Hematopoietic multipotent progenitor cell treated with erythropoietin and hydrocortisone succinate and interleukin-3 and kit ligand, for 17 days (in vitro differentiated cells): ENCODE measurements around the gene SPDYE3.
"Not testable (repeated sequence)": the region's sequence is repeated elsewhere in the genome, so short reads cannot be mapped to it uniquely, and the experiment has no call there.

Experiments
- DNase-seq: peaks from one replicate; pipeline ENCODE4 v3.0.0-alpha.2; 2015; ENCODE audit warnings: low spot score

Gene SPDYE3, protein sequence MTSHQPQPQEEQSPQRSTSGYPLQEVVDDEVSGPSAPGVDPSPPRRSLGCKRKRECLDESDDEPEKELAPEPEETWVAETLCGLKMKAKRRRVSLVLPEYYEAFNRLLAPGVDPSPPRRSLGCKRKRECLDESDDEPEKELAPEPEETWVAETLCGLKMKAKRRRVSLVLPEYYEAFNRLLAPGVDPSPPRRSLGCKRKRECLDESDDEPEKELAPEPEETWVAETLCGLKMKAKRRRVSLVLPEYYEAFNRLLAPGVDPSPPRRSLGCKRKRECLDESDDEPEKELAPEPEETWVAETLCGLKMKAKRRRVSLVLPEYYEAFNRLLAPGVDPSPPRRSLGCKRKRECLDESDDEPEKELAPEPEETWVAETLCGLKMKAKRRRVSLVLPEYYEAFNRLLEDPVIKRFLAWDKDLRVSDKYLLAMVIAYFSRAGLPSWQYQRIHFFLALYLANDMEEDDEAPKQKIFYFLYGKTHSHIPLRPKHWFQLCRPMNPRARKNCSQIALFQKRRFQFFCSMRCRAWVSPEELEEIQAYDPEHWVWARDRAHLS

DNA sequence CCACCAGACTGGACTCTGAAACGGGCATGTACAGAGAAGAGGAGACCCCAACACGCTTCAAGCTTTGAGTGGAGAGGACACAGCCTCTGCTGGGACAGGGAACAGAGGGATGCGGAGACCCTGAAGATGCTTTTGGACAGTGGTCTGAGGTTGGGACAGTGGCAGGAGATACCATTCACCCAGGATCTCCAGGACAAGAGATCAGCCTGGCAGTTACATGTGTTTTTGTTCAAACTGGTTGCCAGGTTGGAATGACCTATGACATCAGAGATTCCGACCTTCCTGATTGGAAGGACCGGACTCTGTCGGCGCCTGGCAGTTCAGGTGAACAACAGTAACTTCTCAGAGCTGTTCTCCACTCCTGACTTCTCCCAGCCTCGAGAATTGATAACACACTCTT, at the start of gene SPDYE3:
Gene SPDYE3, plus strand, starts transcription at position 301 of the 400 bp plus-strand sequence. CDS start 184 bp downstream, outside the sequence.
- not testable (repeated sequence) for DNase-seq

DNA sequence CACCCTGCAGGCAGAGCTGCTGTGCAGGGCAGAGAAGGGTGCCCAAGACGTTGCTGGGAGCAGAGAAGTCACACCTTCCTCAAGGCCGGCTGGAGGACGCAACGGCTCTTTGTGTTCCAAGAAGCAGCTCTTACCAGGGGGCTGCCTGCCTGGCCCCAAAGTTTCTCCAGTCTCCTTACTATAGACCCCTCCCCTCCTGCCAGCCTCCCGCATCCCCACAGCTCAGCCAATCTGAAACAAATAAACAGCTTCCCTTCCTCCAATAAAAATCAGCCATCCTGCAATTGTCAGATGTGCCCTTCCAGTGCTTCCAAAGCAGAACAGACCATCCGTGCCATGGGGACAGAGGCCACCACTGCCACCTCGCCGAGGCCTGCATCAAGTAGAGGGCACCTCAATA, 47.5 kb upstream of the SPDYE3 start:
- DNase-seq, result not testable (repeated sequence)

DNA sequence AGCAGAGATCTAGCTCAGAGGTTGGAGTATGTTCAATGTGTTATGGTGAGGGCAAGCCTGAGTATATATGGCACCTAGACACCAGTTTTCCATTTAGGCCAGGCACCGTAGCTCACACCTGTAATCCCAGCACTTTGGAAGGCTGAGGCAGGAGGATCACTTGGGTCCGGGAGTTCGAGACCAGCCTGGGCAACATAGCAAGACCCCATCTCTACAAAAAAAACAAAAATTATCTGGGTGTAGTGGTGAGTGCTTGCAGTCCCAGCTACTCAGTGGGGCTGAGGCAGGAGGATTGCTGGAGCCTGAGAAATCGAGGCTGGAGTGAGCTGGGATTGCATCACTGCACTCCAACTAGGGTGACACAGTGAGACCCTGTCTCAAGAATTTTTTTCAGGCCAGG, 44.6 kb upstream of the SPDYE3 start:
- DNase-seq, result not testable (repeated sequence)

DNA sequence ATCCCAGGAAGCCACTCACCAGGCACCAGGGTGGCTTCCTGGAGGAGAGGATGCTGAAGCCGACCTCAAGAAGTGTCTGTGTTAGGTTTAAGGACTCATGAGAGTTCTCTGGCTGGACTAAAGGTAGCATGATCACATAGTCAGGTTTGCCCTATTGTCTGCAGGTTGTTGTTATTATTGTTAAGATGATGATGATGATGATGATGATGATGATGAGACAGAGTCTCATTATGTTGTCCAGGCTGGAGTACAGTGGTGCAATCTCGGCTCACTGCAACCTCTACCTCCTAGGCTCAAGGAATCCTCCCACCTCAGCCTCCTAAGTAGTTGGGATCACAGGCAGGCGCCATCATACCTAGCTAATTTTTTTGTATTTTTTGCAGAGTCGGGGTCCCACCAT, 43.3 kb upstream of the SPDYE3 start:
- DNase-seq, result not testable (repeated sequence)

DNA sequence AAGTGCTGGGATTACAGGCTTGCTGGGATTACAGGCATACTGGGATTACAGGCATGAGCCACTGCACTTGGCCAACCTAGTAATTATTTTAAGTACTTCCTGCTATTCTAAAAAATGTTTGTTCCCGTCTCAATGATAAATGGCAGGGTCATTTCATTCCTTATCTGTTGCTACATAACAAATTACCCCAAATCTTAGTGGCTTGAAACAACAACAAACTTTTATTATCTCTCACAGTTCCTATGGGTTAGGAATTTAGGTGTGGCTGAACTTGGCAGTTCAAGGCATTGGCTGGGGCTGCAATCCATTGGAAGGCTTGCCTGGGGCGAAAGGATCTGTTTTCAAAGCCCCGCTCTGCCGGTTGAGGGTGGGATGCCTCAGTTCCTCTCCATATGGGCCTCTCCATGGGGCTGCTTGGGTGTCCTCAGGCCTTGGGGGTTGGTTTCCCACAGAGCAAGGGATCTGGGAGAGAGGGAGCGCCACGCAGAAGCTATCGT, 42.8 kb upstream of the SPDYE3 start:
- DNase-seq, result not testable (repeated sequence)

DNA sequence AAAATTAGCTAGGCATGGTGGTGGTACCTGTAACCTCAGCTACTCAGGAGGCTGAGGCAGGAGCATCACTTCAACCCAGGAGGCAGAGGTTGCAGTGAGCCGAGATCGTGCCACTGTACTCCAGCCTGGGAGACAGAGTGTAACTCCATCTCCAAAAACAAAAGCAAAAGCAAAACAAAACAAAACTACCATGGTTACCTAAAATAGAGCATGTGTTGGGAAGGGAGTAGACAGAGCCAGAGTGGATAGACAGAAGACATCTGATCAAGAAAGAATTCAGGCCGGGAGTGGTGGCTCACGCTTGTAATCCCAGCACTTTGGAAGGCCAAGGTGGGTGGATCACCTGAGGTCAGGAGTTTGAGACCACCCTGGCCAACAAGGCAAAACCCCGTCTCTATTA, 41.7 kb upstream of the SPDYE3 start:
- DNase-seq, result not testable (repeated sequence)

DNA sequence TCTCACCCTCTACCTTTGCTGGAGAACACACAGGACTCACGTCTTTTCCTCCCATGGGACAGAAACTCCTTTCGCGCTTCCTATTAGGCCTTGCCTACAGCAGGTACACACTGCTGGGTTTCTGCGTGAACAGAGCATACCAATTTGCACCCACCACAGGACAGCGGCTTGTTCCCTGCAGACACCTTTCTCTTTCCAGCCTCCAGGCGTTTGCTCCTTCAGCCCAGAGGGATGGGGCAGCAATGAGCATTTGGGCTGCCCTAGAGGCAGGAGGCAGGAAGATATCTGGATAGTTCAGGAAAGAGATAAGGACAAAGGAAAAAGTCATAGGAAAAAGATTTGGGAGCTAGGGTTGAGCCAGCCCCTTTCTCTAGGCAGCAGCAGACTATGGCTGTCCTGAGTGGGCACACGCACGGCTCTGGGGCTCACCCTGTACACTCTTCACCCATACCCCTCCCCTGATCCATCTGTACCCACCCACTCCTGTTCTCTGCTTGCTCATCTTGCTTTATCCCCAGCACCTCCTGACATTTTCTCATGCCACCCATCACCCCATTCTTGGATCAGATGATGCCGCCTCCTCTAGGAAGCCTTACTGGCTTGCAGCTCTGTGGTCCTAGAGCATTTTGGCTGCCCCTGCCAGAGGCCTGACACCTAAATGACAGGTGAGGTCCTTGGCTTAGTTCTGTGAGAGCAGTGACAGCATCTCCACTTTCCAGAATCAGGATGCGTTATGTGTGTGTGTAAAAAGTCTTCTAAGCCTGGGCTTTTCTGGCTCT, 40.7 kb upstream of the SPDYE3 start:
- no peak for DNase-seq

DNA sequence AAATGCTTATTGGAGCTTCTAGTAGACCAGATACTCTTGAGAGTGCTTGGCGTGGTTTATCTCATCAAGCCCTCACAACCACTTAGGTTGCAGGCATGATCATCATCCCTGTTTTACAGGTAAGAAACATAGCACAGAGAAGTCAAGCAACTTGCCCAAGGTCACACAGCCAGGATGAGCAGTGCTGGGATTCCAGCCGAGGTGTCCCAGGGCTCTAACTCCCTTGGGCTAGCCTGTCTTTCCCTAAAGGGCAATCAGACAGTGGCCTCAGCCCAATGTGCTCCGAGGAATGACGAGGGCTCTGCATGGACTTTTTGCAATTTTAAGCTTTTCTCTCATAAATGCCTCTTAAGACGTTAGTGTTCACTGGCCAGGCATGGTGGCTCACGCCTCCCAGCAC, 39.9 kb upstream of the SPDYE3 start:
- DNase-seq, result no peak

DNA sequence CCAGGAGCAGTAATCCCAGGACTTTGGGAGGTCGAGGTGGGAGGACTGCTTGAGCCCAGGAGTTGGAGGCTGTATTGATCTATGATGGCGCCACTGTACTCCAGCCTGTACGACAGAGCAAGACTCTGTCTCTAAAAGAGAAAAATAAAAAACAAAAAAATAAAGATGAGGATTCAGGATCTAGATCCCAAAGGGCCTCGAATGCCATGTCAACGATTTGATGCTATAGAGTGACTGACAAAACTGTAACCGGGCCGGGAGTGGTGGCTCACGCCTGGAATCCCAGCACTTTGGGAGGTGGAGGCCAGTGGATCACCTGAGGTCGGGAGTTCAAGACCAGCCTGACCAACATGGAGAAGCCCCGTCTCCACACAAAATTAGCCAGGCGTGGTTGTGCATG, 38.6 kb upstream of the SPDYE3 start:
- DNase-seq, result not testable (repeated sequence)

DNA sequence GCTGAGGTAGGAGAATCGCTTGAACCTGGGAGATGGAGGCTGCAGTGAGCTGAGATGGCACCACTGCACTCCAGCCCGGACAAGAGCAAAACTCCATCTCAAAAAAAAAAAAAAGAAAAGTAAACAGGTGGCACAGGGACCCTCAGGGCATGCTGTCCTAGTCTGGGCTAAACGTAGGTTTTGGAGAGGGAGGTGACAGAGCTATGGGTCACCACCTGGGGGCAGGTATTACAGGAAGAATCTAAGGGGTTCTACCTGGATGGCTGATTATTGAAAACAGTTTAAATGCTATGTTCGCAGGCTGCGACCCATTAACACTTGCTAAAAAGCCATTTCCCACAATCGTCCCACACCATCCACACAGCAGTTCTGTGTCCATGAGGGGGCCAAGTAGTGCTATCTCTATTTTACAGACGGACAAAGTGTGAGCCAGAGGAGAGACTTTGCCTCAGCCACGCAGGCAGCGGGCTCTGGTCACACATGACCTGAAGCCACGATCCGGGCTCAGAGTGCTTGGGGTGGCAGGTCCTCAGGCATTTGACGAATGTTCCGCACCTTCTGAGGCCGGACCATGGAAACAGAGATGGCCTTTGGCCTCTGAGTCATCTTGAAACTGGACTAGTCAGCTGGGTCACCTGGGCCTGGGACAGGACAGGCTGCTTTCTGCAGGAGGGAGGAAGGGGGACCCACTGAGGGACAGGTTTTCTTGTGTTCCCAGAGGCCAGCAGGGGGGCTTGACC, 38.0 kb upstream of the SPDYE3 start:
- DNase-seq, result not testable (repeated sequence)

DNA sequence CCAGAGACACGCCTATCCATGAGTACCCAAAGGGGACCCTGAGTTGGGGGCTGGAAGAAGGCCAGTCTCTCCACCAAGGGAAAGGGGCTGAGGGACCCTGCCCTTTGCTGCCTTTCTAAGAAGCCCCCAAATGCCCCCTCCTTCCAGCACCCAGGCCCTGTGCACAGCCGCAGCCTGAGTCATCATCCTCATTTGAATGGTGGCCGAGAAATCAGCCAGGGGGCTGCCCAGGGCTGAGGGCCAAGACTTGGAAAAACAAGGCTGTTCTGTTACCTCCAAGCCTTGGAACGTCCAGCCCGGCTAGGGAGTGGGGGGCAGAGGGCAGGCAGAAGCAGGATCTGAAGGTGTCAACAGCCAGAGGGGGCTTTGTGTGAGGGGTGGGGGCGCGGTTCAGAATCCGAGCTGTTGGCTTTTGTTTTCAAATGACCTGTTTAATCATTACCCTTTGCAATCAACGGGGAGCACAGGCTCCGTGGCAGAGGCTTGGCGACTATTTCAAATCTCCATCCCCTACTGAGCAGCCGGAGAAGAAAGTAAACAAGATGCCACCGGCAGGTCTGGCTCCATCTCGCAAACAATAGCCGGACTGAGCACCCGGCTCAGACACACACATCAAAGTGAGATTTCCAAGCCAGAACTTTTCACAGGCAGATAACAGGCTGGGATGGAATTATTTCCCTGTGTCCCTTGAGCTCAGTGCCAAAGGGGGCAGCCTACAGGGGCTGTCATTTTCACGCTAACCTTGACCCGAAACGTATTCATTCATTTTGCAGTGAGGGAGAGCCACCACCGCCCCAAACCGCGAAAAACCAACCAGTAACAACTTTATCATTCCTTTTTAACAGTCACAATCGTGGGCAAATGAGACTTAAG, 37.2 kb upstream of the SPDYE3 start:
- not testable (repeated sequence) for DNase-seq

DNA sequence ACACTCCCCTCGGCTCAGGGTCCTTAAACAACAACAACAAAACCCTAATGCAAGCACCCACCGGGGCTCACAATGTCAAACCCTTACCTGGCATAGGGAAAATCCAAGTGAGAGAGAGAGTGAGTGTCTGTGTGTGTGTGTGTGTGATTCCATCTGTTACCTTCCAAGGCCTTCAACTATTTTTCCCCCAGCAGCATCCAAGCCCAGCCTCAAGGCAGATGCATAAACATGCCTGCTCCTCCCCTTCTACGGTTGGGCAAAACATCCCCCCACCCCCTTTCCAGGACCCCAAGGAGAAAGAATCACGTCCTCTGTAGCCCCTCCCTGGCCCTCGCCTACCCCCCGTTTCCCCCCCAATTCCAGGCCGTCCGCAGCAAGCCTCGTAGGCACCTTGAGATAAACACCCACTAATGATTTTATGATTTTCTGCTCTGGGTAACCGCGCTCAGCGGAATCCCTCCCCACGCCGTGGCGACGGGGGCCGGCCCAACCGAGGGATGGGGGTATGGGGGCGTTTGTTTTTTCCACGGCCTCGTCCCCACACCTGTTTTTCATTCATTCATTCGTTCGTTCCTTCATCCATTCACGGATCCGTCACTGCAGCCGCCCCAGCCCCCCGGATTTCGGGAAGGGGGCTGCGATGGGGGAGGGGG, 36.4 kb upstream of the SPDYE3 start:
- not testable (repeated sequence) for DNase-seq

DNA sequence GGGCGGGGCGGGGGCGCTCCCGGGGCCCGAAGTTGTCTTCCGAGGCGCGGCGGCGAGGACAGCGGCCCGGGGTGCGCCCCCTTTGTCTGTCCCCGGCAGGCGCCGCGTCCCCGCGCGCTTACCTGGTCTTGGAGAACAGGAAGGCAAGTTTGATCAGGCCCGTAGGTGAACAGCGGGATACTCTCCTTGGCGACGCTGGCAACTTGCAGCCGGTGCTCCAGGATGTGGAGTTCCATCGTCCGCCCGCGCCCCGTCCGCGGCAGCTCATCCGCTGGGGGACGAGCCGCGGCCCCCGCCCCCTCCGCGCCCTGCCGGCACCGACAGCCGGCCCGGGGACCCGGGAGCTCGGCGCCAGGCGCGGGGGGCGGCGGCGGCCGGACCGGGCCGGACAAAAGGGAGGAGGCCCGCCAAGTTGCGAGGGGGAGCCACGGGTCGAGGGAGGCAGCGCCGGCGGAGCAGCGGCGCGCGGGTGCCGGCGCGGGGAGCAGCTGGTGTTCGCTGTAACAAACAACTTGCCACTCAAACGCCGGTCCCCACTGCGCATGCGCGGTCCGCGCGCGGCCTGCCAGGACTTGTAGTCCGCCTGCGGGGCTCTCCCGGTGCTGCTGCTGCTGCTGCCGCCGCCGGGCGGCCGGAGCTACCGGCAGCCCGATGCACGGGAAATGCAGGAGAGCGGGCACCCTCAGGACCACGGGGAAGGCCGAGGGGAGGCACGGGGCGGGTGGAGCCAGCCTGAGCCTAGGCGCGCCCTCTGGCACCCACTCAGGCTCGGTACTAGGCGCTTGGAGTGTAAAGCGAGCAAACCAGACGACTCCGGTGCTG, 35.6 kb upstream of the SPDYE3 start:
- DNase-seq, result peak; percentile 97

DNA sequence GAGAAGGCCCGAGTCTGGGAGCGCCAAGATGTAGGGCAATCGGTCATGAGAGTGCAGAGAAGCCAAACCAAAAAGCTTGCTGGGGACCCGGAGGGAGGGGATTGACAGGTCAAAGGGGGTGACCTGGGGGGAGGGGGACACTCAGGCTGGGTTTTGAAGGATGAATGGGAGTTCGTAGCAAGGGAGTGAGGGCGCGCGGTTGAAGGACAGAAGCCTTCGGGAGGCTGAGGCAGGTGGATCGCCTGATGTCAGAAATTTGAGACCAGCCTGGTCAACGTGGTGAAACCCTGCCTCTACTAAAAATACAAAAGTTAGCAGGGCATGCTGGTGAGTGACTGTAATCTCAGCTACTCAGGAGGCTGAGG, 35.0 kb upstream of the SPDYE3 start:
- not testable (repeated sequence) for DNase-seq

DNA sequence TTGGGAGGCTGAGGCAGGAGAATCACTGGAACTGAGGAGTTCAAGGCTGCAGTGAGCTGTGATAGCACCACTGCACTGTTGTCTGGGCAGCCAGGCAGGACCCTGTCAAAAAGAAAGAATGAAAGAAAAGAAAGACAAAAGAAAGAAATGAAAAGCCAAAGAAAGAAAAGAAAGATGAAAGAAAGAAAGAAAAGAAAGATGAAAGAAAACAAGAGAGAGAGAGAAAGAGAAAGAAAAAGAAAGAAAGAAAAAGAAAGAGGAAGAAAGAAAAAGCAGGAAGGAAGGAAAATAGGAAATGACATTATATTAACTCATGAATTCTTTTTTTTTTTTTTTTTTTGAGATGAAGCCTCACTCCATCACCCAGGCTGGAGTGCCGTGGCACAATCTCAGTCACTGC, 32.4 kb upstream of the SPDYE3 start:
- DNase-seq, result no peak

DNA sequence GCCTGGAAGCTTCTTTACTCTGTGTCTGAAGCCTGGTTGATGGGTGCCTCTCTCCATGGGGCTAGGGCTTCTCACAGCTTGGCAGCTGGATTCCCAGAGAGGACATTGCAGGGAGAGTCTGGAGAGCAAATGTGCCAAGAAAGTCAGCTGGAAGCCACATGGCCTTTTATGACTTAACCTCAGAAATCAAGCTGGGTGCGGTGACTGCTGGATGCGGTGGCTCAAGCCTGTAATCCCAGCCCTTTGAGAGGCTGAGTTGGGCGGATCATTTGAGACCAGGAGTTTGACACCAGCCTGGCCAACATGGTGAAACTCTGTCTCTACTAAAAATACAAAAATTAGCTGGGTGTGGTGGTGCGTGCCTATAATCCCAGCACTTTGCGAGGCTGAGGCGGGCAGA, 31.4 kb upstream of the SPDYE3 start:
- DNase-seq, result not testable (repeated sequence)

DNA sequence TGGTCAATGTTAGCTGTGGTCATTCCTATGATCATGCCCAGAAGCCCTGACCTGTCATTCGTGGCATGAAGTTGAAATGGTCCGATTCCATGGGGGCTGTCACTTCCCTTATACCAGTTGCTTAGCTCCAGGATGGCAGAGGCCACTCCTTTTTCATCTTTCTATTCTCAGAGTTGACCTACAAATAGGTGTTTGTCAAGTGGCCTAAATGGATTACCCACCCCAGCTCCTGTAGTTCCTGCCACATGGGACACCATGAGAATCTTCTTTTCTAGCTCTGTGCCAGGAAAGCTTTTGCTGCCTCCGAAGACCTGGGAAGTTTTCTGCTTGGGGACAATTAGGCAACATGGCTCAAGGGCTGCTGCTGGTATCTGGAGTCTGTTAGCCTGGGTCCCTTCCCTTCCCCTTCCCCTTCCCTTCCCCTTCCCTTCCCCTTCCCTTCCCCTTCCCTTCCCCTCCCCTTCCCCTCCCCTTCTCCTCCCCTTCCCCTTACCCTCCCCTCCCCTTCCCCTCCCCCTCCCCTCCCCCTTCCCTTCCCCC, 25.4 kb upstream of the SPDYE3 start:
- DNase-seq, result not testable (repeated sequence)

DNA sequence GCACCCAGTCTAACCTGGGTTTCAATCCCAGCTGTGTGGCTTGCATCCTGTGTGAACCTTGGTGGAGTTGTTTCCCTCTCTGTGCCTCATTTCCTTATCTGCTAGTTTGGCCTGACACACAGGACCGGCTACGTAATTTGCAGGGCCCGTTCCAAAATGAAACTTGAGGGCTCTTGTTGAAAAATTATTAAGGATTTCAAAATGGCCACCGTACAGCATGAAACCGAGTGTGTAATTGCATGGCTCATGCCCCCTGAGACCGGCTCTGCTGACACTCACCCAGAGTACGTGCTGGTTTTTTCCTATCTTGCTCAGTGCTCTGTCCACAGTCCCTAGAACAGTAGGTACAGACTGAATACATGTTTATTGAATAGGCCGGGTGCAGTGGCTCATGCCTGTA, 24.4 kb upstream of the SPDYE3 start:
- not testable (repeated sequence) for DNase-seq
